ENCODE data around the gene GDF7. TPM values are rescaled to one million over a fixed set of nuclear protein-coding genes. Genes with fewer than 3 reads are reported as not detected.
A peak's percentile ranks its signal among the peaks of the same experiment; 100 is the strongest.

GDF7 gene
- polyA plus RNA-seq, 3 donors = not detected

DNA sequence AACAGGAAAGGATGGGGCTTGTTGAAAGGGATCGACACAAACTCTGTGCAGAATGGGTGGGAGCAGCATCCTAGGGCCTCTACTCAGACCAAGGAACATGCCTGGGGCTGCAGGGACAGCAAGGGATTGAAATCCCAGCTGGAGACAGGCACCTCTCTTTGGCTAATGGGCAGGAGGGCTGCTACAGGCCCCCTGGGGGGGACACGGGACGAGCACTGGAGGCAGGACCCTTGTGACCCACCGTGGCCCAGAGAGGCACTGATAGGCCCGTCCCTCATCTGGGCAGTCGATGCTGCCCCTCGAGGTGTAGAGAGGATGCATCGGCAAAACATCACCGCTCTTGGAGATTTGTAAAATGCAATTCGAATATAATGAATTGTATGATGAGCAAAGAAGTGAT lies 21.2 kb upstream of the GDF7 start:
- no peaks in the 10 kb centered on the region for H3K27me3 ChIP-seq (ENCODE audit: control insufficient read depth in 2 of 2, insufficient read depth in 2 of 2, low read length in 2 of 2)
- H3K4me3 ChIP-seq (replicated peaks in 1 of 3; ENCODE audit: low read depth in 2 of 3, low read length in 3 of 3) = no peak overlapping the region
- no peak overlapping the region for H3K27ac ChIP-seq (ENCODE audit: low read depth in 1 of 2, low read length in 2 of 2)
- no peaks in the 10 kb centered on the region for H3K9me3 ChIP-seq (replicated peaks in 1 of 2; ENCODE audit: control insufficient read depth in 1 of 2, insufficient read depth in 1 of 2, low read length in 2 of 2)
- TF ChIP-seq, protein P1, sequence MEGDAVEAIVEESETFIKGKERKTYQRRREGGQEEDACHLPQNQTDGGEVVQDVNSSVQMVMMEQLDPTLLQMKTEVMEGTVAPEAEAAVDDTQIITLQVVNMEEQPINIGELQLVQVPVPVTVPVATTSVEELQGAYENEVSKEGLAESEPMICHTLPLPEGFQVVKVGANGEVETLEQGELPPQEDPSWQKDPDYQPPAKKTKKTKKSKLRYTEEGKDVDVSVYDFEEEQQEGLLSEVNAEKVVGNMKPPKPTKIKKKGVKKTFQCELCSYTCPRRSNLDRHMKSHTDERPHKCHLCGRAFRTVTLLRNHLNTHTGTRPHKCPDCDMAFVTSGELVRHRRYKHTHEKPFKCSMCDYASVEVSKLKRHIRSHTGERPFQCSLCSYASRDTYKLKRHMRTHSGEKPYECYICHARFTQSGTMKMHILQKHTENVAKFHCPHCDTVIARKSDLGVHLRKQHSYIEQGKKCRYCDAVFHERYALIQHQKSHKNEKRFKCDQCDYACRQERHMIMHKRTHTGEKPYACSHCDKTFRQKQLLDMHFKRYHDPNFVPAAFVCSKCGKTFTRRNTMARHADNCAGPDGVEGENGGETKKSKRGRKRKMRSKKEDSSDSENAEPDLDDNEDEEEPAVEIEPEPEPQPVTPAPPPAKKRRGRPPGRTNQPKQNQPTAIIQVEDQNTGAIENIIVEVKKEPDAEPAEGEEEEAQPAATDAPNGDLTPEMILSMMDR (IDR thresholded peaks at IDR 0.05) = no peak
- H2AFZ ChIP-seq (ENCODE audit: insufficient read depth, low read depth, low read length, poor library complexity, severe bottlenecking) = no peak overlapping the region
- H3K36me3 Mint-ChIP-seq = peaks cover 65% of the 10 kb centered on the region in 2 donors
- intact Hi-C loops (cut with micrococcal nuclease) = loop anchor here in 1 of 2 donors (10.0 kb wide), 1 partner anchor 761 kb away; no protein-coding TSS in a partner anchor
- no peak overlapping the region for H3K4me3 Mint-ChIP-seq
- no peak overlapping the region for H3K27ac Mint-ChIP-seq
- WGBS (ENCODE audit: insufficient coverage) = 95% methylated on average over 7 of the region's 10 CpGs
- H3K27me3 Mint-ChIP-seq (ENCODE audit: low read depth in 3 of 3) = peaks cover 0 to 5% (median 2%) of the 10 kb centered on the region in 3 donors
- DNase-seq = no peak
- H3K79me2 ChIP-seq (ENCODE audit: insufficient read depth, low read length) = peaks cover 47% of the 10 kb centered on the region
- H3K4me1 Mint-ChIP-seq = peaks cover 44% of the 10 kb centered on the region
- H4K20me1 ChIP-seq (ENCODE audit: insufficient read depth, low read length) = peaks cover 84% of the 10 kb centered on the region
- H3K9me3 Mint-ChIP-seq = peaks cover 0 to 2% (median 0%) of the 10 kb centered on the region in 7 donors
- no peak overlapping the region for H3K4me2 ChIP-seq (replicated peaks; ENCODE audit: extremely low read depth, low read length, poor library complexity, severe bottlenecking)
- H3K36me3 ChIP-seq (replicated peaks in 1 of 2; ENCODE audit: control insufficient read depth in 1 of 2, insufficient read depth in 2 of 2, low read length in 2 of 2) = peaks cover 51 to 69% of the 10 kb centered on the region in 2 donors
- H3K9ac ChIP-seq (ENCODE audit: insufficient read depth, low read length, poor library complexity, severe bottlenecking) = no peak overlapping the region
- peaks cover 18 to 22% of the 10 kb centered on the region in 2 donors for H3K4me1 ChIP-seq (ENCODE audit: control insufficient read depth in 1 of 2, insufficient read depth in 2 of 2, low read length in 2 of 2)

DNA sequence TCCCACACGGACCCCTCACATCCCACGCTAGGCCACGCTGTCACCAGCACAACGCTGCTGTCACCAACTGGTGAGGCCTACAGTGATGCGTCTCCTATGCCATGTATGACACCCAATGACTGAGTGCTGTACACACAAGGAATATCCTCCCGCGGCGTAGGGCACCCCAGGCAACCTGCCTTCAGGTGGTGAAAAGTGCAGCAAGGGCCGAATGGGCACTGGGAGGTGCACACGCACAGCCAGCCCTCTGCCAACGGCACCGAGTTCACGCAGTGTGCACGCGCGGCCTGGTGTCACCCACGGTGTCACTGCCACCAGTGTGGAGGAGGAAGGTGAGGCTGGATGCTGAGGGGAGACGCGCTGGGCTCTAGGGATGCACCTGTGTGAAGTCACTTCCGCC lies 20.5 kb upstream of the GDF7 start:
- no peak for DNase-seq
- Histone ChIP-seq H3K9ac (ENCODE audit: insufficient read depth, low read length, poor library complexity, severe bottlenecking) (no peak overlapping the region), H2AFZ (ENCODE audit: insufficient read depth, low read depth, low read length, poor library complexity, severe bottlenecking) (no peak overlapping the region), H3K36me3 (replicated peaks in 1 of 2; ENCODE audit: control insufficient read depth in 1 of 2, insufficient read depth in 2 of 2, low read length in 2 of 2) (peaks cover 44 to 62% of the 10 kb centered on the region in 2 donors), H3K27me3 (ENCODE audit: control insufficient read depth in 2 of 2, insufficient read depth in 2 of 2, low read length in 2 of 2) (no peaks in the 10 kb centered on the region), H3K4me1 (ENCODE audit: control insufficient read depth in 1 of 2, insufficient read depth in 2 of 2, low read length in 2 of 2) (peaks cover 22 to 25% of the 10 kb centered on the region in 2 donors), H3K4me2 (replicated peaks; ENCODE audit: extremely low read depth, low read length, poor library complexity, severe bottlenecking) (no peak overlapping the region), H3K4me3 (replicated peaks in 1 of 3; ENCODE audit: low read depth in 2 of 3, low read length in 3 of 3) (no peak overlapping the region), H3K27ac (ENCODE audit: low read depth in 1 of 2, low read length in 2 of 2) (no peak overlapping the region), H3K9me3 (replicated peaks in 1 of 2; ENCODE audit: control insufficient read depth in 1 of 2, insufficient read depth in 1 of 2, low read length in 2 of 2) (no peaks in the 10 kb centered on the region), H3K79me2 (ENCODE audit: insufficient read depth, low read length) (peaks cover 48% of the 10 kb centered on the region), H4K20me1 (ENCODE audit: insufficient read depth, low read length) (peaks cover 77% of the 10 kb centered on the region)
- Mint-ChIP-seq H3K27me3 (ENCODE audit: low read depth in 3 of 3) (peaks cover 0 to 5% (median 2%) of the 10 kb centered on the region in 3 donors), H3K27ac (peak overlapping the region in 1 of 7 donors; percentile 43), H3K36me3 (peaks cover 58% of the 10 kb centered on the region in 2 donors), H3K9me3 (peaks cover 0 to 2% (median 0%) of the 10 kb centered on the region in 7 donors), H3K4me1 (peaks cover 47% of the 10 kb centered on the region), H3K4me3 (no peak overlapping the region)
- 85% methylated on average over 12 of the region's 20 CpGs for WGBS (ENCODE audit: insufficient coverage)
- intact Hi-C loops (cut with micrococcal nuclease) = loop anchor here in 1 of 2 donors (10.0 kb wide), 1 partner anchor 762 kb away; no protein-coding TSS in a partner anchor
- TF ChIP-seq, protein P1 (IDR thresholded peaks at IDR 0.05) = no peak

All from CD14-positive monocyte (primary cell).